ENCODE measurements around the gene THADA.
A peak's percentile ranks its signal among the peaks of the same experiment; 100 is the strongest.

THADA gene

GRCh38 chr2:43438858-43439655 is 156.8 kb downstream of the THADA start:
- DNase-seq, result no peak

GRCh38 chr2:43438342-43438741 is 157.5 kb downstream of the THADA start:
- no peak for DNase-seq

- DNase-seq, result no peak
Observed at GRCh38 chr2:43437363-43437762, 158.5 kb downstream of the THADA start.

GRCh38 chr2:43436431-43436830 is 159.4 kb downstream of the THADA start:
- DNase-seq, result no peak

GRCh38 chr2:43435746-43436145 is 160.1 kb downstream of the THADA start:
- no peak for DNase-seq

GRCh38 chr2:43430489-43430888 is 165.3 kb downstream of the THADA start:
- no peak for DNase-seq

GRCh38 chr2:43429369-43429768 is 166.5 kb downstream of the THADA start:
- no peak for DNase-seq

GRCh38 chr2:43427032-43427424 is 168.8 kb downstream of the THADA start:
- no peak for DNase-seq

- peak; percentile 11 for DNase-seq
Observed at GRCh38 chr2:43426305-43427031, 169.4 kb downstream of the THADA start.

- no peak for DNase-seq
Observed at GRCh38 chr2:43425659-43426058, 170.2 kb downstream of the THADA start.

GRCh38 chr2:43424262-43425207 is 171.3 kb downstream of the THADA start:
- no peak for DNase-seq

- DNase-seq, result no peak
Observed at GRCh38 chr2:43423941-43424261, 171.9 kb downstream of the THADA start.

- no peak for DNase-seq
Observed at GRCh38 chr2:43421194-43421593, 174.6 kb downstream of the THADA start.

GRCh38 chr2:43420389-43420801 is 175.4 kb downstream of the THADA start:
- no peak for DNase-seq

GRCh38 chr2:43419876-43420275 is 176.0 kb downstream of the THADA start:
- DNase-seq, result no peak

GRCh38 chr2:43419243-43419642 is 176.6 kb downstream of the THADA start:
- DNase-seq, result no peak

GRCh38 chr2:43418680-43419079 is 177.2 kb downstream of the THADA start:
- no peak for DNase-seq

GRCh38 chr2:43417300-43417699 is 178.5 kb downstream of the THADA start:
- no peak for DNase-seq

GRCh38 chr2:43415592-43415991 is 180.2 kb downstream of the THADA start:
- no peak for DNase-seq

- no peak for DNase-seq
Observed at GRCh38 chr2:43414586-43415135, 181.2 kb downstream of the THADA start.

- DNase-seq, result no peak
Observed at GRCh38 chr2:43414033-43414432, 181.8 kb downstream of the THADA start.

GRCh38 chr2:43412114-43412753 is 183.6 kb downstream of the THADA start:
- DNase-seq, result no peak
